Activated CD8-positive, alpha-beta T cell treated with anti-CD3 and anti-CD28 coated beads for 36 hours (primary cell): ENCODE results near the gene IRS1. TPM values are rescaled to one million over a fixed set of nuclear protein-coding genes. Genes with fewer than 3 reads are reported as not detected.

Experiments
- ATAC-seq: fragments of 200-7000 bp; cut with Tn5 transposase; one replicate; pipeline ENCODE4 v1.10.0; 2021; ENCODE audit warnings: mild to moderate bottlenecking, moderate library complexity
- CTCF ChIA-PET: fragments of 350-600 bp; sonication (Branson Sonifier 250); formaldehyde crosslinking; loops from one replicate; lab custom pipeline; 2021; ENCODE audit warnings: antibody characterized with exemption; lab: Charles Lee
- POLR2A ChIA-PET: fragments of 350-600 bp; sonication (Branson Sonifier 250); formaldehyde crosslinking; loops from one replicate; lab custom pipeline; 2021; ENCODE audit warnings: antibody characterized with exemption; lab: Charles Lee
- DNase-seq: peaks from one replicate; pipeline ENCODE4 v3.0.0-alpha.2; 2020
- H3K27ac Mint-ChIP-seq: one replicate; pipeline ENCODE4 v1.8.0; 2021; ENCODE audit warnings: mild to moderate bottlenecking, mixed read lengths
- H3K27me3 Mint-ChIP-seq: one replicate; pipeline ENCODE4 v1.8.0; 2021; ENCODE audit warnings: mixed read lengths
- H3K36me3 Mint-ChIP-seq: one replicate; pipeline ENCODE4 v1.8.0; 2021; ENCODE audit warnings: low read depth, mixed read lengths
- H3K4me1 Mint-ChIP-seq: one replicate; pipeline ENCODE4 v1.8.0; 2021; ENCODE audit warnings: low read depth, mixed read lengths
- H3K4me3 Mint-ChIP-seq: one replicate; pipeline ENCODE4 v1.8.0; 2021; ENCODE audit warnings: mild to moderate bottlenecking, moderate library complexity, mixed read lengths
- H3K9me3 Mint-ChIP-seq: one replicate; pipeline ENCODE4 v1.8.0; 2021; ENCODE audit warnings: mixed read lengths
- CTCF ChIP-seq: fragments of 200-600 bp; IDR thresholded peaks from one replicate; pipeline ENCODE4 v1.8.0; 2022; ENCODE audit warnings: antibody characterized with exemption, mild to moderate bottlenecking
- intact Hi-C: fragments of 100-400 bp; cut with micrococcal nuclease; formaldehyde crosslinking; loops from one replicate; pipeline ENCODE4 v1.10.0; 2022
- total RNA-seq, 2 experiments: library from RNA; stranded (reverse); gene quantifications; one replicate each; pipeline ENCODE4 v1.2.3, GENCODE V29; 2021

IRS1 gene
- total RNA-seq, 2 experiments from 2014 or later: 3.5 to 4.0 TPM

- Mint-ChIP-seq H3K36me3 (no peaks in the 10 kb centered on the region), H3K27ac (no peak overlapping the region), H3K9me3 (no peaks in the 10 kb centered on the region), H3K4me3 (no peak overlapping the region), H3K27me3 (peaks cover 11% of the 10 kb centered on the region), H3K4me1 (peaks cover 3% of the 10 kb centered on the region)
- ChIA-PET POLR2A (no interaction called here), CTCF (interaction anchor here (0.9 kb wide), 1 partner anchor 10 kb away, joined by 3 read pairs; no protein-coding TSS in a partner anchor)
- intact Hi-C loops: no loop called here
- no peak for DNase-seq
- no peak for ATAC-seq
- TF ChIP-seq CTCF: no peak
Measured at GRCh38 chr2:226715347-226715990, 84.2 kb downstream of the IRS1 start.

GRCh38 chr2:226712941-226713340, 86.7 kb downstream of the IRS1 start:
- peaks cover 4% of the 10 kb centered on the region for H3K27me3 Mint-ChIP-seq
- no peaks in the 10 kb centered on the region for H3K9me3 Mint-ChIP-seq
- DNase-seq: no peak
- TF ChIP-seq CTCF: no peak
- ATAC-seq: no peak
- intact Hi-C loops: no loop called here
- H3K27ac Mint-ChIP-seq: no peak overlapping the region
- no peaks in the 10 kb centered on the region for H3K36me3 Mint-ChIP-seq
- ChIA-PET POLR2A (no interaction called here), CTCF (no interaction called here)
- peaks cover 3% of the 10 kb centered on the region for H3K4me1 Mint-ChIP-seq
- H3K4me3 Mint-ChIP-seq: no peak overlapping the region

GRCh38 chr2:226711606-226712296, 87.9 kb downstream of the IRS1 start:
- no peak for TF ChIP-seq CTCF
- no peaks in the 10 kb centered on the region for H3K9me3 Mint-ChIP-seq
- ATAC-seq (no peak), DNase-seq (no peak)
- H3K36me3 Mint-ChIP-seq: no peaks in the 10 kb centered on the region
- intact Hi-C loops: no loop called here
- H3K27ac Mint-ChIP-seq: no peak overlapping the region
- no peak overlapping the region for H3K4me3 Mint-ChIP-seq
- CTCF ChIA-PET: no interaction called here
- peaks cover 3% of the 10 kb centered on the region for H3K4me1 Mint-ChIP-seq
- POLR2A ChIA-PET: no interaction called here
- H3K27me3 Mint-ChIP-seq: peaks cover 4% of the 10 kb centered on the region

- DNase-seq: no peak
- intact Hi-C loops: no loop called here
- ATAC-seq: no peak
- no peaks in the 10 kb centered on the region for H3K36me3 Mint-ChIP-seq
- H3K4me3 Mint-ChIP-seq: no peak overlapping the region
- no peaks in the 10 kb centered on the region for H3K4me1 Mint-ChIP-seq
- H3K27me3 Mint-ChIP-seq: peaks cover 2% of the 10 kb centered on the region
- POLR2A ChIA-PET: no interaction called here
- CTCF ChIA-PET: no interaction called here
- TF ChIP-seq CTCF: no peak
- no peaks in the 10 kb centered on the region for H3K9me3 Mint-ChIP-seq
- H3K27ac Mint-ChIP-seq: no peak overlapping the region
Measured at GRCh38 chr2:226707499-226707898, 92.1 kb downstream of the IRS1 start.

- no peak for DNase-seq
- H3K4me3 Mint-ChIP-seq: no peak overlapping the region
- ChIA-PET CTCF (no interaction called here), POLR2A (no interaction called here)
- no peaks in the 10 kb centered on the region for H3K9me3 Mint-ChIP-seq
- H3K4me1 Mint-ChIP-seq: peaks cover 4% of the 10 kb centered on the region
- no peak for ATAC-seq
- TF ChIP-seq CTCF: no peak
- no peaks in the 10 kb centered on the region for H3K36me3 Mint-ChIP-seq
- peaks cover 5% of the 10 kb centered on the region for H3K27me3 Mint-ChIP-seq
- no peak overlapping the region for H3K27ac Mint-ChIP-seq
- intact Hi-C loops: no loop called here
Measured at GRCh38 chr2:226705965-226706364, 93.7 kb downstream of the IRS1 start.
